NCI-H460 (cell line): ENCODE data around the gene CENPV. TPM values are rescaled to one million over a fixed set of nuclear protein-coding genes. Genes with fewer than 3 reads are reported as not detected.

Source experiments
- DNase-seq: peaks from one replicate; pipeline ENCODE4 v3.0.0-alpha.2; 2016; ENCODE audit warnings: low read depth; ENCODE audit errors: extremely low read depth
- total RNA-seq: library from RNA; depleted of rRNA; stranded (reverse); fragments of >200 nt; shearing (Covaris generic); gene quantifications from 2 replicates; pipeline ENCODE4 v1.2.3, GENCODE V29; 2014

CENPV gene
- total RNA-seq, 1 experiment from 2014 or later, result 60.1 TPM

GRCh38 chr17:16363749-16364536 is 10.7 kb upstream of the CENPV start:
- DNase-seq, result peak; percentile 75

GRCh38 chr17:16361874-16362273 is 8.6 kb upstream of the CENPV start:
- DNase-seq, result no peak

GRCh38 chr17:16358394-16358793 is 5.1 kb upstream of the CENPV start:
- DNase-seq, result no peak

GRCh38 chr17:16354585-16354984 is 1.3 kb upstream of the CENPV start:
- DNase-seq, result no peak

- no peak for DNase-seq
These were observed 477 bp downstream of the CENPV start for GRCh38 chr17:16352667-16353316.

GRCh38 chr17:16352303-16352666 is 984 bp downstream of the CENPV start:
- no peak for DNase-seq

GRCh38 chr17:16351831-16352230 is 1.4 kb downstream of the CENPV start:
- DNase-seq, result no peak

- no peak for DNase-seq
These were observed 3.8 kb downstream of the CENPV start for GRCh38 chr17:16349431-16349830.

GRCh38 chr17:16348586-16348985 is 4.7 kb downstream of the CENPV start:
- DNase-seq, result no peak

- no peak for DNase-seq
These were observed 6.5 kb downstream of the CENPV start for GRCh38 chr17:16346721-16347271.

GRCh38 chr17:16345565-16345964 is 7.7 kb downstream of the CENPV start:
- no peak for DNase-seq

GRCh38 chr17:16343569-16343968 is 9.7 kb downstream of the CENPV start:
- DNase-seq, result no peak

- DNase-seq, result no peak
These were observed 10.3 kb downstream of the CENPV start for GRCh38 chr17:16342979-16343378.

GRCh38 chr17:16339959-16340358 is 13.3 kb downstream of the CENPV start:
- no peak for DNase-seq

- no peak for DNase-seq
These were observed 13.9 kb downstream of the CENPV start for GRCh38 chr17:16339402-16339801.

- no peak for DNase-seq
These were observed 14.9 kb downstream of the CENPV start for GRCh38 chr17:16338391-16338790.

- peak; percentile 40 for DNase-seq
These were observed 23.6 kb downstream of the CENPV start for GRCh38 chr17:16329519-16330271.

GRCh38 chr17:16328997-16329396 is 24.3 kb downstream of the CENPV start:
- no peak for DNase-seq

- DNase-seq, result no peak
These were observed 26.3 kb downstream of the CENPV start for GRCh38 chr17:16327018-16327417.

GRCh38 chr17:16325964-16326363 is 27.3 kb downstream of the CENPV start:
- DNase-seq, result no peak

- DNase-seq, result no peak
These were observed 30.6 kb downstream of the CENPV start for GRCh38 chr17:16322636-16323035.
